H9 (cell line): ENCODE measurements around the gene MICAL3. TPM values are rescaled to one million over a fixed set of nuclear protein-coding genes. Genes with fewer than 3 reads are reported as not detected.

ENCODE experiments used
- DNase-seq: peaks from one replicate; pipeline ENCODE4 v3.0.0-alpha.2; 2017
- H2AFZ ChIP-seq: one replicate; pipeline ENCODE4 v1.6.1; 2013; ENCODE audit warnings: mild to moderate bottlenecking, low read length, control low read depth, moderate library complexity
- H2AK5ac ChIP-seq: 2 replicates; pipeline ENCODE4 v1.6.1; 2013; ENCODE audit warnings: low read length, control low read depth, mixed read lengths; ENCODE audit not compliant: insufficient read length
- H2BK120ac ChIP-seq: one replicate; pipeline ENCODE4 v1.6.1; 2013; ENCODE audit warnings: low read depth, mild to moderate bottlenecking, low read length, control low read depth, inconsistent platforms; ENCODE audit not compliant: poor library complexity, severe bottlenecking
- H2BK12ac ChIP-seq: 2 replicates; pipeline ENCODE4 v1.6.1; 2013; ENCODE audit warnings: low read length, control low read depth, mixed read lengths, low read depth; ENCODE audit not compliant: insufficient read length
- H2BK15ac ChIP-seq: 2 replicates; pipeline ENCODE4 v1.6.1; 2013; ENCODE audit warnings: low read depth, low read length, control low read depth
- H2BK20ac ChIP-seq: one replicate; pipeline ENCODE4 v1.6.1; 2013; ENCODE audit warnings: low read depth, mild to moderate bottlenecking, low read length, control low read depth, inconsistent platforms; ENCODE audit not compliant: poor library complexity, severe bottlenecking
- H2BK5ac ChIP-seq: 2 replicates; pipeline ENCODE4 v1.6.1; 2013; ENCODE audit warnings: low read length, control low read depth, mixed read lengths; ENCODE audit not compliant: insufficient read length
- H3K14ac ChIP-seq: 2 replicates; pipeline ENCODE4 v1.6.1; 2013; ENCODE audit warnings: low read length, control low read depth; ENCODE audit not compliant: insufficient read depth
- H3K18ac ChIP-seq: 2 replicates; pipeline ENCODE4 v1.6.1; 2013; ENCODE audit warnings: low read depth, mild to moderate bottlenecking, mixed read lengths, low read length, control low read depth; ENCODE audit not compliant: insufficient read length
- H3K23ac ChIP-seq: 2 replicates; pipeline ENCODE4 v1.6.1; 2013; ENCODE audit warnings: low read length, control low read depth, mixed read lengths, low read depth; ENCODE audit not compliant: insufficient read length
- H3K23me2 ChIP-seq: 2 replicates; pipeline ENCODE4 v1.6.1; 2013; ENCODE audit warnings: low read depth, mild to moderate bottlenecking, mixed read lengths, low read length, control low read depth; ENCODE audit not compliant: insufficient read length, poor library complexity, severe bottlenecking
- H3K27ac ChIP-seq: 2 replicates; pipeline ENCODE4 v1.5.1; 2013; ENCODE audit warnings: low read length, control low read depth, mixed read lengths, low read depth; ENCODE audit not compliant: insufficient read length
- H3K27me3 ChIP-seq: 2 replicates; pipeline ENCODE4 v1.6.1; 2013; ENCODE audit warnings: low read length, control low read depth, inconsistent platforms; ENCODE audit not compliant: insufficient read depth
- H3K4ac ChIP-seq: 2 replicates; pipeline ENCODE4 v1.6.1; 2013; ENCODE audit warnings: low read depth, mild to moderate bottlenecking, control low read depth, inconsistent platforms, low read length, moderate library complexity
- H3K4me1 ChIP-seq: 2 replicates; pipeline ENCODE4 v1.6.1; 2013; ENCODE audit warnings: low read length, control low read depth, inconsistent platforms; ENCODE audit not compliant: insufficient read depth
- H3K4me2 ChIP-seq: 2 replicates; pipeline ENCODE4 v1.6.1; 2013; ENCODE audit warnings: low read length, control low read depth, mixed read lengths; ENCODE audit not compliant: insufficient read length, insufficient read depth
- H3K56ac ChIP-seq: 2 replicates; pipeline ENCODE4 v1.6.1; 2013; ENCODE audit warnings: low read depth, mild to moderate bottlenecking, mixed read lengths, low read length, control low read depth; ENCODE audit not compliant: insufficient read length
- H3K79me1 ChIP-seq: 2 replicates; pipeline ENCODE4 v1.6.1; 2013; ENCODE audit warnings: low read depth, mild to moderate bottlenecking, moderate library complexity, low read length, control low read depth, inconsistent platforms; ENCODE audit not compliant: insufficient read depth, poor library complexity, severe bottlenecking
- H3K79me2 ChIP-seq: 2 replicates; pipeline ENCODE4 v1.6.1; 2013; ENCODE audit warnings: low read length, control low read depth, inconsistent platforms; ENCODE audit not compliant: insufficient read depth
- H3K9ac ChIP-seq: 2 replicates; pipeline ENCODE4 v1.6.1; 2013; ENCODE audit warnings: low read length, control low read depth, mixed read lengths; ENCODE audit not compliant: insufficient read length; ENCODE audit errors: extremely low read depth
- H3K9me3 ChIP-seq: one replicate; pipeline ENCODE4 v1.6.1; 2013; ENCODE audit warnings: low read depth, low read length, inconsistent platforms; ENCODE audit not compliant: control insufficient read depth
- H3T11ph ChIP-seq: one replicate; pipeline ENCODE4 v1.6.1; 2013; ENCODE audit warnings: mild to moderate bottlenecking, low read length, control low read depth, inconsistent platforms
- H4K20me1 ChIP-seq: one replicate; pipeline ENCODE4 v1.6.1; 2013; ENCODE audit not compliant: control insufficient read depth, insufficient read length, insufficient read depth
- H4K5ac ChIP-seq: 2 replicates; pipeline ENCODE4 v1.6.1; 2013; ENCODE audit warnings: low read depth, mild to moderate bottlenecking, mixed read lengths, low read length, control low read depth; ENCODE audit not compliant: insufficient read length
- H4K8ac ChIP-seq: replicated peaks from 2 replicates; pipeline ENCODE4 v1.6.1; 2013; ENCODE audit warnings: low read length, control low read depth, mixed read lengths, low read depth; ENCODE audit not compliant: insufficient read length
- H4K91ac ChIP-seq: 2 replicates; pipeline ENCODE4 v1.6.1; 2013; ENCODE audit warnings: low read depth, mild to moderate bottlenecking, moderate library complexity, mixed read lengths, low read length, control low read depth; ENCODE audit not compliant: insufficient read length
- H3K27ac Mint-ChIP-seq, 3 experiments: 2 replicates in 2 of 3; 3 replicates in 1 of 3; pipeline ENCODE4 v1.8.0; 2020 to 2021; ENCODE audit warnings: mixed read lengths in 3 of 3, mild to moderate bottlenecking in 1 of 3, moderate library complexity in 1 of 3
- H3K27me3 Mint-ChIP-seq: 2 replicates; pipeline ENCODE4 v1.8.0; 2021; ENCODE audit warnings: low read depth, mild to moderate bottlenecking, moderate library complexity, mixed read lengths
- H3K36me3 Mint-ChIP-seq, 3 experiments: 2 replicates in 2 of 3; 3 replicates in 1 of 3; pipeline ENCODE4 v1.8.0; 2020 to 2021; ENCODE audit warnings: low read depth in 3 of 3, mixed read lengths in 3 of 3; ENCODE audit not compliant: insufficient read depth in 1 of 3
- H3K4me1 Mint-ChIP-seq, 2 experiments: 2 replicates each; pipeline ENCODE4 v1.8.0; 2020; ENCODE audit warnings: mixed read lengths in 2 of 2
- H3K4me3 Mint-ChIP-seq, 2 experiments: 2 replicates in 1 of 2; 3 replicates in 1 of 2; pipeline ENCODE4 v1.8.0; 2020 to 2021; ENCODE audit warnings: mild to moderate bottlenecking in 2 of 2, mixed read lengths in 2 of 2, moderate library complexity in 1 of 2
- H3K9me3 Mint-ChIP-seq, 2 experiments: 2 replicates in 1 of 2; 3 replicates in 1 of 2; pipeline ENCODE4 v1.8.0; 2020; ENCODE audit warnings: mild to moderate bottlenecking in 2 of 2, mixed read lengths in 2 of 2, moderate library complexity in 1 of 2
- WGBS: extraction: QIAGEN DNeasy Blood & Tissue Kit; methylation state at CpG from one replicate; pipeline ENCODE4 v1.1.7; 2013; ENCODE audit warnings: missing lambda C conversion rate, low lambda C conversion rate, mixed read lengths; ENCODE audit not compliant: insufficient read length; ENCODE audit errors: extremely low coverage; 5-methylcytosine and 5-hydroxymethylcytosine counted together
- total RNA-seq: library from RNA; stranded (reverse); gene quantifications from 2 replicates; pipeline ENCODE4 v1.2.1, GENCODE V29; 2021
- TF ChIP-seq, protein P1 (sequence below): fragments of 200-600 bp; sonication (generic); conservative IDR thresholded peaks from 3 replicates; pipeline ENCODE4 v1.8.0; 2021; ENCODE audit warnings: antibody characterized with exemption, mild to moderate bottlenecking

The MICAL3 gene
- total RNA-seq, 1 experiment from 2014 or later, result 50.2 TPM

DNA sequence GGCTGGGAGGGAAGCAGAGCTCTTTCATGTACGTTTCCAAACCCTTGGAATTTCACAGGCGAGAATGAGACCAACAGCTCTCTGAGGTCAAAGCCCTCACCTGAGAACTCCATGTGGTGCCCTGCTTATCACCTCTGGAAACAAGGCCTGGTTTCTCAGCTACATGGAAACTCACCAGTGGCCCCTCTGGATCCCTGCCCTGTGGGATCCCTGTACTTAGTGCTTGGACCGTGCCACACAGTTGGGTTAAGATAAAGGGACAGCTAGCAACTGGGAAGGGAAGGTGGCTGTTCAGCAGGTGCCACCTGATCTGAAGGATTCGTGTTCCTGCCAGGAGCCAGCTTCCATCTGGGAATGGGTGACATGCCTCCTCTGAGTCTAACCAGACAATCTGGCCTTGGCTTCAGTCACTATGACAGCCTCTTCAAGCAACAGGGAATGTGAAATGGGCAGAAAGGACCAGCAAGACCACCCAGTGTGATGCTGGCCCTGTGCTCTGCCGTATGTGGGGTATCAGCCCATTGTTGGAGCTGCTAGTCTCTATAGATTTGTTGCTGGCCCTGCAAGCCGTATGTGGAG, 195.8 kb downstream of the MICAL3 start:
- no peaks in the 10 kb centered on the region for H3K79me2 ChIP-seq
- no peaks in the 10 kb centered on the region for H3K27me3 Mint-ChIP-seq
- no peak for DNase-seq

More for the DNA sequence above, 195.8 kb downstream of the MICAL3 start:
- TF ChIP-seq, protein P1, sequence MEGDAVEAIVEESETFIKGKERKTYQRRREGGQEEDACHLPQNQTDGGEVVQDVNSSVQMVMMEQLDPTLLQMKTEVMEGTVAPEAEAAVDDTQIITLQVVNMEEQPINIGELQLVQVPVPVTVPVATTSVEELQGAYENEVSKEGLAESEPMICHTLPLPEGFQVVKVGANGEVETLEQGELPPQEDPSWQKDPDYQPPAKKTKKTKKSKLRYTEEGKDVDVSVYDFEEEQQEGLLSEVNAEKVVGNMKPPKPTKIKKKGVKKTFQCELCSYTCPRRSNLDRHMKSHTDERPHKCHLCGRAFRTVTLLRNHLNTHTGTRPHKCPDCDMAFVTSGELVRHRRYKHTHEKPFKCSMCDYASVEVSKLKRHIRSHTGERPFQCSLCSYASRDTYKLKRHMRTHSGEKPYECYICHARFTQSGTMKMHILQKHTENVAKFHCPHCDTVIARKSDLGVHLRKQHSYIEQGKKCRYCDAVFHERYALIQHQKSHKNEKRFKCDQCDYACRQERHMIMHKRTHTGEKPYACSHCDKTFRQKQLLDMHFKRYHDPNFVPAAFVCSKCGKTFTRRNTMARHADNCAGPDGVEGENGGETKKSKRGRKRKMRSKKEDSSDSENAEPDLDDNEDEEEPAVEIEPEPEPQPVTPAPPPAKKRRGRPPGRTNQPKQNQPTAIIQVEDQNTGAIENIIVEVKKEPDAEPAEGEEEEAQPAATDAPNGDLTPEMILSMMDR, result no peak
- no peak overlapping the region for H3K14ac ChIP-seq
- H3K4ac ChIP-seq, result no peak overlapping the region
- no peak overlapping the region for H2BK15ac ChIP-seq
- no peak overlapping the region for H2BK12ac ChIP-seq
- no peak overlapping the region for H4K91ac ChIP-seq
- no peak overlapping the region for H3K27ac ChIP-seq
- no peak overlapping the region for H3K56ac ChIP-seq
- H2BK20ac ChIP-seq, result no peak overlapping the region
- no peaks in the 10 kb centered on the region for H3K27me3 ChIP-seq
- H4K8ac ChIP-seq, result no peak overlapping the region
- no peak overlapping the region for H4K5ac ChIP-seq
- no peaks in the 10 kb centered on the region for H3K79me1 ChIP-seq
- H3K4me3 Mint-ChIP-seq, result no peak overlapping the region
- H4K20me1 ChIP-seq, result peaks cover 2% of the 10 kb centered on the region
- no peaks in the 10 kb centered on the region for H3K9me3 Mint-ChIP-seq
- H3K4me1 Mint-ChIP-seq, result peaks cover 7% of the 10 kb centered on the region in 2 experiments; a peak in 2 of 4 replicates
- H3K4me1 ChIP-seq, result no peaks in the 10 kb centered on the region
- no peak overlapping the region for H3K18ac ChIP-seq
- H2BK120ac ChIP-seq, result no peak overlapping the region
- WGBS, result no CpG with 5 or more reads among the region's 6 CpGs
- H3K9me3 ChIP-seq, result no peaks in the 10 kb centered on the region
- H3K4me2 ChIP-seq, result no peak overlapping the region
- H3K9ac ChIP-seq, result no peak overlapping the region
- H3T11ph ChIP-seq, result no peak overlapping the region
- H2AFZ ChIP-seq, result no peak overlapping the region
- no peak overlapping the region for H3K23ac ChIP-seq
- H3K36me3 Mint-ChIP-seq, result peaks cover 5 to 14% (median 10%) of the 10 kb centered on the region in 3 experiments; a peak in 5 of 7 replicates
- no peak overlapping the region for H3K27ac Mint-ChIP-seq
- no peak overlapping the region for H2BK5ac ChIP-seq
- H3K23me2 ChIP-seq, result no peaks in the 10 kb centered on the region
- no peak overlapping the region for H2AK5ac ChIP-seq
